PC-9 (cell line): ENCODE data around the gene CACNA1A. TPM values are rescaled to one million over a fixed set of nuclear protein-coding genes. Genes with fewer than 3 reads are reported as not detected.

Source experiments
- BruUV-seq: library from RNA; stranded (reverse); fragments of 400-500 nt; replicated peaks from 2 replicates; lab custom pipeline; 2021; lab: Mats Ljungman, UMichigan
- CTCF ChIA-PET: fragments of 300-600 bp; sonication (Branson Sonifier 250); formaldehyde crosslinking; loops from one replicate; lab custom pipeline; 2022; ENCODE audit warnings: antibody characterized with exemption; lab: Charles Lee
- POLR2A ChIA-PET: fragments of 300-600 bp; sonication (Branson Sonifier 250); formaldehyde crosslinking; loops from one replicate; lab custom pipeline; 2022; ENCODE audit warnings: antibody characterized with exemption; ENCODE audit not compliant: unreplicated experiment; lab: Charles Lee
- DNase-seq, 2 experiments: peaks; one replicate each; pipeline versions ENCODE4 v3.0.0 to v3.0.0-alpha.2; 2015 to 2022; ENCODE audit warnings: mixed read lengths in 1 of 2
- H2AFZ ChIP-seq: fragments of 200-600 bp; sonication (generic); 2 replicates; pipeline ENCODE4 v1.8.1; 2017; ENCODE audit warnings: antibody characterized with exemption
- H3F3A ChIP-seq: fragments of 200-600 bp; sonication (generic); 2 replicates; pipeline ENCODE4 v1.8.1; 2017; ENCODE audit warnings: antibody characterized with exemption, mild to moderate bottlenecking, low read depth; ENCODE audit not compliant: insufficient read depth
- H3K27ac ChIP-seq: fragments of 200-600 bp; sonication (generic); 2 replicates; pipeline ENCODE4 v1.6.1; 2016; ENCODE audit warnings: mixed run types
- H3K27me3 ChIP-seq: fragments of 200-600 bp; sonication (generic); 2 replicates; pipeline ENCODE4 v1.6.1; 2016; ENCODE audit warnings: low read depth, mixed run types; ENCODE audit not compliant: insufficient read depth
- H3K36me3 ChIP-seq: fragments of 200-600 bp; sonication (generic); 2 replicates; pipeline ENCODE4 v1.6.1; 2016; ENCODE audit warnings: low read depth, mixed run types
- H3K4me1 ChIP-seq: fragments of 200-600 bp; sonication (generic); replicated peaks from 2 replicates; pipeline ENCODE4 v1.6.1; 2016; ENCODE audit warnings: mixed run types; ENCODE audit not compliant: insufficient read depth
- H3K4me2 ChIP-seq: fragments of 200-600 bp; sonication (generic); 2 replicates; pipeline ENCODE4 v1.6.1; 2017; ENCODE audit warnings: mixed run types
- H3K4me3 ChIP-seq: fragments of 200-600 bp; sonication (generic); 2 replicates; pipeline ENCODE4 v1.6.1; 2016; ENCODE audit warnings: mixed run types
- H3K79me2 ChIP-seq: fragments of 200-600 bp; sonication (generic); 2 replicates; pipeline ENCODE4 v1.6.1; 2017; ENCODE audit warnings: low read depth, mixed run types
- H3K9me2 ChIP-seq: fragments of 200-600 bp; sonication (generic); 2 replicates; pipeline ENCODE4 v1.8.1; 2017; ENCODE audit warnings: mild to moderate bottlenecking; ENCODE audit not compliant: insufficient read depth
- H3K9me3 ChIP-seq: fragments of 200-600 bp; sonication (generic); 2 replicates; pipeline ENCODE4 v1.8.1; 2016; ENCODE audit warnings: low read depth; ENCODE audit not compliant: insufficient read depth
- H4K20me1 ChIP-seq: fragments of 200-600 bp; sonication (generic); 2 replicates; pipeline ENCODE4 v1.8.1; 2017; ENCODE audit not compliant: insufficient read depth
- EZH2 ChIP-seq: fragments of 200-600 bp; sonication (generic); IDR thresholded peaks from 2 replicates; pipeline ENCODE4 v1.8.0; 2017; ENCODE audit warnings: antibody characterized with exemption, low read depth
- intact Hi-C: fragments of 100-400 bp; cut with micrococcal nuclease; formaldehyde crosslinking; loops from one replicate; pipeline ENCODE4 v1.10.0; 2022; ENCODE audit not compliant: unreplicated experiment
- total RNA-seq: library from RNA; stranded (reverse); gene quantifications from 2 replicates; pipeline ENCODE4 v1.2.3, GENCODE V29; 2021
- TF ChIP-seq, protein P1 (sequence below): fragments of 200-600 bp; sonication (generic); conservative IDR thresholded peaks from 2 replicates; pipeline ENCODE4 v1.6.1; 2017; ENCODE audit warnings: mixed run types, antibody characterized with exemption, mild to moderate bottlenecking, moderate library complexity

CACNA1A gene
- total RNA-seq, 1 experiment from 2014 or later = 0.35 TPM

DNA sequence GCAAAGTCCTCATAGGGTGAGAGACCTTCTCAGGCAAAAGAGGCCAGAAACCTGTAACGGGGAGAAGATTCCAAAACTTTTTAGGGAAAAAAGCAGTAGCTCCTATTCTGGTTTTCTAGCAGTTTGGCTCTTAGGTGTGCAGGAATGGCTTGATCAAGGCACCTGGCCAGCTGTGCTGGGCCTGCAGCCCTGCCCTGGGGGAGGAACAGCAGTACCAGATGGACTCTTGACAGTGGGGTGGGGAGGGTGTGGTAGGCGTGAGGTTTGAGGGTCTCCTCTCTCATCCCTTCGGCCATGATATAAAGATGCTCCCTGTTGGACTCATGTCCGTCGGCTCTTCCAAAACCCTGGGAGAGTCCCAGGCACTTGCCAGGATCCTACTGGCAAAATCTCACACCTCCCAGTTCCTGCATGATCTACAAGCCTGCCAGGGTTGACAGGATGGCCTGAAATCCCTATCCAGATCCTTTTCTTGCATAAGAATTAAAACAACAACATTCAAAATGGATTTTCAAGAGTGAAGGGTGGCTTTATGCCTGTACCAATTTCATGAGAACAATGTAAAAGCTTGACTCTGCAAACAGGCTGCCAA lies 235.7 kb downstream of the CACNA1A start:
- Histone ChIP-seq H3K4me3 (no peak overlapping the region), H3K27ac (no peak overlapping the region), H3K79me2 (no peaks in the 10 kb centered on the region), H4K20me1 (no peaks in the 10 kb centered on the region), H3F3A (no peaks in the 10 kb centered on the region), H3K9me3 (no peaks in the 10 kb centered on the region), H3K4me2 (no peak overlapping the region), H3K4me1 (no peaks in the 10 kb centered on the region), H3K9me2 (no peaks in the 10 kb centered on the region), H3K36me3 (no peaks in the 10 kb centered on the region), H2AFZ (no peak overlapping the region), H3K27me3 (no peaks in the 10 kb centered on the region)
- intact Hi-C loops = no loop called here
- TF ChIP-seq, protein P1, sequence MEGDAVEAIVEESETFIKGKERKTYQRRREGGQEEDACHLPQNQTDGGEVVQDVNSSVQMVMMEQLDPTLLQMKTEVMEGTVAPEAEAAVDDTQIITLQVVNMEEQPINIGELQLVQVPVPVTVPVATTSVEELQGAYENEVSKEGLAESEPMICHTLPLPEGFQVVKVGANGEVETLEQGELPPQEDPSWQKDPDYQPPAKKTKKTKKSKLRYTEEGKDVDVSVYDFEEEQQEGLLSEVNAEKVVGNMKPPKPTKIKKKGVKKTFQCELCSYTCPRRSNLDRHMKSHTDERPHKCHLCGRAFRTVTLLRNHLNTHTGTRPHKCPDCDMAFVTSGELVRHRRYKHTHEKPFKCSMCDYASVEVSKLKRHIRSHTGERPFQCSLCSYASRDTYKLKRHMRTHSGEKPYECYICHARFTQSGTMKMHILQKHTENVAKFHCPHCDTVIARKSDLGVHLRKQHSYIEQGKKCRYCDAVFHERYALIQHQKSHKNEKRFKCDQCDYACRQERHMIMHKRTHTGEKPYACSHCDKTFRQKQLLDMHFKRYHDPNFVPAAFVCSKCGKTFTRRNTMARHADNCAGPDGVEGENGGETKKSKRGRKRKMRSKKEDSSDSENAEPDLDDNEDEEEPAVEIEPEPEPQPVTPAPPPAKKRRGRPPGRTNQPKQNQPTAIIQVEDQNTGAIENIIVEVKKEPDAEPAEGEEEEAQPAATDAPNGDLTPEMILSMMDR = no peak
- no peak for TF ChIP-seq EZH2
- DNase-seq = no peak
- POLR2A ChIA-PET = no interaction called here
- no TSS peak for BruUV-seq
- CTCF ChIA-PET = interaction anchor here (0.7 kb wide), 1 partner anchor 1036 kb away, joined by 5 read pairs; no protein-coding TSS in a partner anchor

DNA sequence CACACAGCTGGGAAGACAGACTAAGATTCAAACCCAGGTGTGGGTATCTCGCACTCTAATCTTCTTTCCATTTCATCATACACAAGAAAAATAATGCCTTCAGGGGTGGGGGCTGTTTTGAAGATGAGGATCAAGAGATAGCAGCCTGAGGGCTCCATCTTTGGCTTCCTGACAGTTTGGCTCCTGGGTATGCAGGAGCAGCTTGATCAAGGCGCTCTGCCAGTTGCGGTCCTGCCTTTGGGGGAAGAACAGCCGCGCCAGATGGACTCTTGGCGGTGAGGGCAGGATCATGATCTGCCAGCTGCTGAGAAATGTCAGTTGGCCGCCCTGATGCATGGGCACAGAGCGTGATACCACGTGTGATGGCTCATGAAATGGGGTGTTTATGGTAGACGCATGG lies 236.9 kb downstream of the CACNA1A start:
- no peak for TF ChIP-seq EZH2
- TF ChIP-seq, protein P1 = no peak
- ChIA-PET POLR2A (no interaction called here), CTCF (no interaction called here)
- no peak overlapping the region for H3K4me2 ChIP-seq
- H4K20me1 ChIP-seq = no peaks in the 10 kb centered on the region
- H3K9me3 ChIP-seq = no peaks in the 10 kb centered on the region
- no peaks in the 10 kb centered on the region for H3K36me3 ChIP-seq
- intact Hi-C loops = loop anchor here (10.0 kb wide), 1 partner anchor 155 kb away; the partner anchor contains the start of genes NACC1 and TRMT1
- H3K4me1 ChIP-seq = no peaks in the 10 kb centered on the region
- no TSS peak for BruUV-seq
- H3F3A ChIP-seq = no peaks in the 10 kb centered on the region
- no peak for DNase-seq
- H3K27ac ChIP-seq = no peak overlapping the region
- no peaks in the 10 kb centered on the region for H3K9me2 ChIP-seq
- no peak overlapping the region for H2AFZ ChIP-seq
- no peaks in the 10 kb centered on the region for H3K79me2 ChIP-seq
- H3K27me3 ChIP-seq = no peaks in the 10 kb centered on the region
- H3K4me3 ChIP-seq = no peak overlapping the region

DNA sequence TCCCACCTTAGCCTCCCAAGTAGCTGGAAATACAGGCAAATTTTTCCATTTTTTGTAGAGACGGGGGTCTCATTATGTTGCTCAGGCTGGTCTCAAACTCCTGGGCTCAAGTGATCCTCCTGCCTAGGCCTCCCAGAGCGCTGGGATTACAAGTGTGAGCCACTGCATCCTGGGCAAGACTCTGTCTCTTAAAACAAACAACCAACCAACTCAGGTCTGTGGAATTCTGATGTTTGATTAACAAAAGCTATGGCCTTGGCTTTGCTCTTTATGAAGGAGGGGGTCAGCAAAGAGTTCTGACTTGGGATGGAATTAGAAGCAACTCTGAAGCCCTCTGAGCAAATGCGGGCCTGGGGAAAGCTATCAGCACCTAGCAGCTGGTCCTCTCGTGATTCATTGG lies 238.4 kb downstream of the CACNA1A start:
- Histone ChIP-seq H3K27ac (no peak overlapping the region), H3K79me2 (no peaks in the 10 kb centered on the region), H3K9me2 (no peaks in the 10 kb centered on the region), H3K27me3 (no peaks in the 10 kb centered on the region), H3F3A (no peaks in the 10 kb centered on the region), H3K9me3 (no peaks in the 10 kb centered on the region), H3K36me3 (no peaks in the 10 kb centered on the region), H3K4me1 (no peaks in the 10 kb centered on the region), H4K20me1 (no peaks in the 10 kb centered on the region), H2AFZ (no peak overlapping the region), H3K4me3 (no peak overlapping the region), H3K4me2 (no peak overlapping the region)
- CTCF ChIA-PET = interaction anchor here (0.6 to 0.7 kb wide), 2 partner anchors 66 to 206 kb away, joined by 3 to 10 read pairs; no protein-coding TSS in a partner anchor
- POLR2A ChIA-PET = no interaction called here
- intact Hi-C loops = loop anchor here (10.0 kb wide), 1 partner anchor 153 kb away; the partner anchor contains the start of genes NACC1 and TRMT1
- no peak for TF ChIP-seq EZH2
- TF ChIP-seq, protein P1 = no peak
- no peak for DNase-seq
- BruUV-seq = no TSS peak
